ENCODE results near the gene KHDRBS2.

The KHDRBS2 gene

GRCh38 chr6:62035952-62036351, 250.1 kb downstream of the KHDRBS2 start:
- no peak for DNase-seq (ENCODE audit: low read depth, low spot score)

- no peak for DNase-seq (ENCODE audit: low read depth, low spot score)
Measured at GRCh38 chr6:62013719-62014118, 272.3 kb downstream of the KHDRBS2 start.

- DNase-seq (ENCODE audit: low read depth, low spot score), result no peak
Measured at GRCh38 chr6:62009445-62009844, 276.6 kb downstream of the KHDRBS2 start.

- no peak for DNase-seq (ENCODE audit: low read depth, low spot score)
Measured at GRCh38 chr6:61989616-61990015, 296.4 kb downstream of the KHDRBS2 start.

- DNase-seq (ENCODE audit: low read depth, low spot score), result no peak
Measured at GRCh38 chr6:61980622-61981021, 305.4 kb downstream of the KHDRBS2 start.

- DNase-seq (ENCODE audit: low read depth, low spot score), result no peak
Measured at GRCh38 chr6:61977947-61978346, 308.1 kb downstream of the KHDRBS2 start.

GRCh38 chr6:61977099-61977498, 308.9 kb downstream of the KHDRBS2 start:
- no peak for DNase-seq (ENCODE audit: low read depth, low spot score)

- DNase-seq (ENCODE audit: low read depth, low spot score), result no peak
Measured at GRCh38 chr6:61959196-61959595, 326.8 kb downstream of the KHDRBS2 start.

GRCh38 chr6:61953851-61954250, 332.2 kb downstream of the KHDRBS2 start:
- DNase-seq (ENCODE audit: low read depth, low spot score), result no peak

- DNase-seq (ENCODE audit: low read depth, low spot score), result no peak
Measured at GRCh38 chr6:61951586-61951985, 334.4 kb downstream of the KHDRBS2 start.

GRCh38 chr6:61950811-61951210, 335.2 kb downstream of the KHDRBS2 start:
- DNase-seq (ENCODE audit: low read depth, low spot score), result no peak

- no peak for DNase-seq (ENCODE audit: low read depth, low spot score)
Measured at GRCh38 chr6:61949971-61950370, 336.1 kb downstream of the KHDRBS2 start.

GRCh38 chr6:61949161-61949560, 336.9 kb downstream of the KHDRBS2 start:
- DNase-seq (ENCODE audit: low read depth, low spot score), result no peak

- no peak for DNase-seq (ENCODE audit: low read depth, low spot score)
Measured at GRCh38 chr6:61947311-61947947, 338.6 kb downstream of the KHDRBS2 start.

- DNase-seq (ENCODE audit: low read depth, low spot score), result no peak
Measured at GRCh38 chr6:61940919-61941318, 345.1 kb downstream of the KHDRBS2 start.

- no peak for DNase-seq (ENCODE audit: low read depth, low spot score)
Measured at GRCh38 chr6:61935242-61935846, 350.7 kb downstream of the KHDRBS2 start.

- DNase-seq (ENCODE audit: low read depth, low spot score), result no peak
Measured at GRCh38 chr6:61909486-61909885, 376.5 kb downstream of the KHDRBS2 start.

- no peak for DNase-seq (ENCODE audit: low read depth, low spot score)
Measured at GRCh38 chr6:61901748-61902147, 384.3 kb downstream of the KHDRBS2 start.

- no peak for DNase-seq (ENCODE audit: low read depth, low spot score)
Measured at GRCh38 chr6:61894536-61894935, 391.5 kb downstream of the KHDRBS2 start.

- DNase-seq (ENCODE audit: low read depth, low spot score), result no peak
Measured at GRCh38 chr6:61887423-61887822, 398.6 kb downstream of the KHDRBS2 start.

GRCh38 chr6:61886608-61887259, 399.3 kb downstream of the KHDRBS2 start:
- no peak for DNase-seq (ENCODE audit: low read depth, low spot score)

- DNase-seq (ENCODE audit: low read depth, low spot score), result no peak
Measured at GRCh38 chr6:61869632-61870400, 416.2 kb downstream of the KHDRBS2 start.
